Measurements from ENCODE around the gene ACTL7B. TPM values are rescaled to one million over a fixed set of nuclear protein-coding genes. Genes with fewer than 3 reads are reported as not detected.
"Not testable (repeated sequence)": the region's sequence is repeated elsewhere in the genome, so short reads cannot be mapped to it uniquely, and the experiment has no call there.

Gene ACTL7B
- polyA plus RNA-seq (ENCODE audit: insufficient read length) = not detected

- DNase-seq = no peak
These were observed at the start of gene ACTL7B for GRCh38 chr9:108855888-108856287. TSS of gene ACTL7B (minus strand) at chr9:108855986. CDS start at chr9:108855930, 56 bp downstream.

- DNase-seq = no peak
These were observed 49.7 kb upstream of the ACTL7B start for GRCh38 chr9:108905494-108905893.

GRCh38 chr9:108904161-108904560 is 48.4 kb upstream of the ACTL7B start:
- DNase-seq = no peak

- DNase-seq = no peak
These were observed 47.8 kb upstream of the ACTL7B start for GRCh38 chr9:108903420-108904103.

GRCh38 chr9:108900176-108900575 is 44.4 kb upstream of the ACTL7B start:
- no peak for DNase-seq

GRCh38 chr9:108899023-108899695 is 43.4 kb upstream of the ACTL7B start:
- DNase-seq = not testable (repeated sequence)

GRCh38 chr9:108897324-108898096 is 41.7 kb upstream of the ACTL7B start:
- DNase-seq = no peak

- no peak for DNase-seq
These were observed 38.6 kb upstream of the ACTL7B start for GRCh38 chr9:108894225-108894997.

GRCh38 chr9:108889649-108890067 is 33.9 kb upstream of the ACTL7B start:
- no peak for DNase-seq

- DNase-seq = not testable (repeated sequence)
These were observed 30.9 kb upstream of the ACTL7B start for GRCh38 chr9:108886594-108887271.

GRCh38 chr9:108885643-108886348 is 30.0 kb upstream of the ACTL7B start:
- DNase-seq = no peak

- no peak for DNase-seq
These were observed 28.9 kb upstream of the ACTL7B start for GRCh38 chr9:108884701-108885100.

- DNase-seq = no peak
These were observed 27.3 kb upstream of the ACTL7B start for GRCh38 chr9:108883085-108883484.

- no peak for DNase-seq
These were observed 26.5 kb upstream of the ACTL7B start for GRCh38 chr9:108882052-108882888.

GRCh38 chr9:108880738-108881316 is 25.0 kb upstream of the ACTL7B start:
- no peak for DNase-seq

- no peak for DNase-seq
These were observed 21.7 kb upstream of the ACTL7B start for GRCh38 chr9:108877524-108877923.

GRCh38 chr9:108876425-108876824 is 20.6 kb upstream of the ACTL7B start:
- DNase-seq = no peak

GRCh38 chr9:108874058-108874788 is 18.4 kb upstream of the ACTL7B start:
- DNase-seq = no peak

- DNase-seq = no peak
These were observed 13.4 kb upstream of the ACTL7B start for GRCh38 chr9:108869092-108869725.

All from hindlimb muscle (tissue), 1 donor.